NB4 (cell line): ENCODE measurements around the gene AGAP1.

Experiments
- MYC ChIP-seq: IDR thresholded peaks from 2 replicates; pipeline ENCODE4 v1.6.1; 2011; ENCODE audit warnings: low read depth, low read length
- POLR2A ChIP-seq: IDR thresholded peaks from 2 replicates; pipeline ENCODE4 v1.6.1; 2011; ENCODE audit warnings: mild to moderate bottlenecking; ENCODE audit not compliant: insufficient read length; ENCODE audit errors: extremely low read depth
- TF ChIP-seq, protein P1 (sequence below): IDR thresholded peaks from one replicate; pipeline ENCODE4 v1.5.1; 2012; ENCODE audit warnings: low read depth, low read length
- TF ChIP-seq, protein P2 (sequence below): IDR thresholded peaks from 2 replicates; pipeline ENCODE4 v1.6.1; 2011; ENCODE audit warnings: low read depth, low read length

DNA sequence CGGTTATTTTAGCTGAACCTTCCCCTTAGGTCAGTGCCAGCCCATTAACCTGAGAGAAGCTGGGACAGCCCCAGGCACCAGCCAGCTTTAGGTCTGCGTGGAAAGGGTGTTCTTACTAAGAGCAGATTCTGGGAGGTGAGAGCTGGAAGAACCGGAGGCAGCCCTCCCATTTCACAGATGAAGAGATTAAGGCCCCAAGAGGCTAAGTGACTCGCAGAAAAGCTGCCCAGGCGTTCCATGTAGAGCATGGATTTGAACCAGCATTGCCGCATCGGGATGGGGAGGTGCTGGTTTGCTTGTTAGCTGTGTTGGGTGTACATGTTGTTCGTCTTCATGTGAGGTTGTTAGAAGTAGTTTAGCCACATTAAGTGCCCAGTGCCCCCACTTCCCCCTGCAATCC, 203.2 kb downstream of the AGAP1 start:
- TF ChIP-seq, protein P1, sequence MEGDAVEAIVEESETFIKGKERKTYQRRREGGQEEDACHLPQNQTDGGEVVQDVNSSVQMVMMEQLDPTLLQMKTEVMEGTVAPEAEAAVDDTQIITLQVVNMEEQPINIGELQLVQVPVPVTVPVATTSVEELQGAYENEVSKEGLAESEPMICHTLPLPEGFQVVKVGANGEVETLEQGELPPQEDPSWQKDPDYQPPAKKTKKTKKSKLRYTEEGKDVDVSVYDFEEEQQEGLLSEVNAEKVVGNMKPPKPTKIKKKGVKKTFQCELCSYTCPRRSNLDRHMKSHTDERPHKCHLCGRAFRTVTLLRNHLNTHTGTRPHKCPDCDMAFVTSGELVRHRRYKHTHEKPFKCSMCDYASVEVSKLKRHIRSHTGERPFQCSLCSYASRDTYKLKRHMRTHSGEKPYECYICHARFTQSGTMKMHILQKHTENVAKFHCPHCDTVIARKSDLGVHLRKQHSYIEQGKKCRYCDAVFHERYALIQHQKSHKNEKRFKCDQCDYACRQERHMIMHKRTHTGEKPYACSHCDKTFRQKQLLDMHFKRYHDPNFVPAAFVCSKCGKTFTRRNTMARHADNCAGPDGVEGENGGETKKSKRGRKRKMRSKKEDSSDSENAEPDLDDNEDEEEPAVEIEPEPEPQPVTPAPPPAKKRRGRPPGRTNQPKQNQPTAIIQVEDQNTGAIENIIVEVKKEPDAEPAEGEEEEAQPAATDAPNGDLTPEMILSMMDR = no peak
- TF ChIP-seq POLR2A = no peak
- no peak for TF ChIP-seq MYC
- TF ChIP-seq, protein P2, sequence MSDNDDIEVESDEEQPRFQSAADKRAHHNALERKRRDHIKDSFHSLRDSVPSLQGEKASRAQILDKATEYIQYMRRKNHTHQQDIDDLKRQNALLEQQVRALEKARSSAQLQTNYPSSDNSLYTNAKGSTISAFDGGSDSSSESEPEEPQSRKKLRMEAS = no peak
